ENCODE data around the gene TFB1M. TPM values are rescaled to one million over a fixed set of nuclear protein-coding genes. Genes with fewer than 3 reads are reported as not detected.

Gene TFB1M
- polyA plus RNA-seq, 3 donors, result 16.4 to 23.7 (median 22.7) TPM

DNA sequence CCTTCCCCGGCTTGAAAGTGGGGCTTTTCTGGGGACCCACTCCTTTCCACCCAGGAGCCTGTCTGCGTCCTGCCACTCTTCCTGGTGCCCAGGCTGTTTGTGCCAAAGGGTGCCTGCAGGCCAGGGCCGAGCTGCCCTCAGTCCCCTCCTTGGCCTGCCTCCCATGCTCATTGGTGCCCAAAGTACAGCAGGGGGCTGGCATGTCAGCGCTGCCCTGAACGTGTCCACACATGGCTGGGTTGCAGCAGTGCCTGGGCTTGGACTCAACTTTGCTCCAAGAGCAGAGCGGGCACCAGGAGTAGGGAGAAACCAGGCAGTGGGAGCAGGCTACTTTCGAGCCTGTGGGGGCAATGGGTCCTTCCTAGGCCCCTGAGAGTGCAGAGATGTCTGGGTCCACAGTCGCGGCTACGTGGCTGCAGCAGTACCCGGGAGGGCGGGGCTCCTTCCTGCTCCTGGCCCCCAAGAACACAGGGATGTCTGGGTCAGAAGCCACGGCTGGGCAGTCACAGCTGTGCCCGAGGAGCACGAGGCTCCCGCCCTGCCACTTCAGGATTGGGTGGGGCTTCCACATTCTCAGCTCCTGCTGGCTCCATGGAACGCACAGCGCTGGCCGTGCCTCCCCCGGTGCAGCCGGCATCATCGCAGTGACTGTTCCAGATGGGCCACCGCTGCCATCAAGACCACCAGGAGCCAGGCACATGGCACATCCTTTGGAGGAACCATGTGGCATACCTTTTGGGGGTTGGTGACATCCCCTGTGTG lies 100.5 kb downstream of the TFB1M start:
- DNase-seq, result no peak

DNA sequence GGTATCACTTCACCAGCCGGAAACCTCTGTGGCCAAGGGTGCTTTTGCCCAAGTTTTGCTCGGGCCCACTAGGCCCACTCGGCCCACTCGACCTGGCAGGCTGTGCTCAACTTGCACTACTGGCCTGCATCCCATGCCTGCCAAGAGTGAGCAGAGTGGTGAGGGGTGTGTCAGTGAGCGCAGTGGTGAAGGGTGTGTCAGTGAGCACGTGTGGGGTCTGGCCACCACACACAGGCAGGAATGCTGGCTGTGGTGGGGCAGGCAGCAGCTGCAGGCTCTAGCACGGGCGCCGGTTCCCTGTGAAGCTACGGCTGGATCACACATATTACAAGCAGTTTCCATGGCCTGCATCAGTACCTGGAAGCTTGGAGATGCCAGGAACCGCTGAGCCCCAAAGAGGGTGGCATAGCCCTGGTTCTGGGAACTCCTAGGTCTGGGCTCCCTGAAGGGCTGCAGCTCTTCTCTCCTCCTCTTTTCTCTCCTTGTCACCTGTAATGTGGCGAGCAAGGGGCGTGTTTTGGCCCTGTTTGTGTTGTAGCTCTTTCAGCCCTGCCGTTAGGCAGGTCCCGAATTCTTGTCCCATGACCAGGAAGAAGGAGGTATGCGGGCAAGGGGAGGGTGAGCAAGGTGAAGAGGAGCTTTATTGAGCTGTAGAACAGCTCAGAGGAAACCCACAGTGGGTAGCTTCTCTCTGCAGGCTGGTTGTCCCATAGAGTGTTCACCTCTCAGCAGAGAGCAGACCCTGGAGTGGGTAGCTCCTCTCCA lies 101.5 kb downstream of the TFB1M start:
- no peak for DNase-seq

DNA sequence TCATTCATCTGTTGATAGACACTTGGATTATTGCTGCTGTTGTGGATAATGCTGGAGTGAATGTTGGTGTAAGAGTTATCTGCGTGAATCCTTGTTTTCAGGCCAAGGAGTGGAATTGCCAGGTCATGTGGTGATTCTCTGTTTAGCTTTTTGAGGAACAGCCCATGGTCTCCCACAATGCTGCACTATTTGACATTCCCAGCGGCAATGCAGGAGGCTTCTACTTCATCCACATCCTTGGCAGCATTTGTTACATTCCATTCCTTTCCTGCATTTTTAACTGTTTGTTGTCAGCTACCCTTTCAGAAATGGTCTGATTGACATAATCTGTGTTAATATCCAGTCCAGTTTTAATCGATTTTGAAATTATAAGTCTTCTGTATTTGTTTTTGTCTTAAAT lies 102.2 kb downstream of the TFB1M start:
- DNase-seq, result no peak

DNA sequence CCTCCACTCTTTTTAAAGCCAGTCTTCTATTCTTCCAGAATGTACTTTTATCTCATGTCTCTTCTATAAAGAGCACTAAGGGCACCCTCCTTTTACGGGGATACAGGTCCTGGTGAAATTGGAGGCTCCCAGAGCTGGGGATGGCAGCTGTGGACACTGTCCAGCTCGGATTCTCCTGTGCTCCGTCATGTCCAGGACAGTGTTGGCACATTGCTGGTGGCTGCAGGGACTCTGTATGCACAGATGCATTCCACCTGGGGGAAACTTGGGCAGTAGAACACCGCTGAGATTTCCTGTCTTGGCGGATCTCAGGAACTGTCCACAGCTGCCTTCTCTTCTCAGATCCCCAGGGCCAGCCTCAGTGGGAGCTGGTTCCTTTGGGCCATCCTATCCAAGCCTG lies 107.1 kb downstream of the TFB1M start:
- no peak for DNase-seq

Other genes with a start within 250 kb of the TFB1M start
- gene CLDN20, start 50.5 kb downstream of the TFB1M start, polyA plus RNA-seq (ENCODE audit: insufficient read length in 3 of 3), result 1 to 10 TPM; 1.1 to 3.5 (median 3.0) TPM
- gene NOX3, start 141.4 kb upstream of the TFB1M start, polyA plus RNA-seq (ENCODE audit: insufficient read length in 3 of 3), result 1 to 10 TPM; 1.2 to 2.7 (median 1.8) TPM

All from renal pelvis (tissue), 4 donors.